SK-N-SH (cell line): ENCODE data around the gene C14orf93. TPM values are rescaled to one million over a fixed set of nuclear protein-coding genes. Genes with fewer than 3 reads are reported as not detected.

ENCODE experiments used
- CTCF ChIA-PET: fragments of 300-600, 350-600 bp; formaldehyde crosslinking; extraction: SDS; loops from one replicate; lab custom pipeline; 2021; lab: Yijun Ruan, JAX
- POLR2A ChIA-PET: fragments of 350-600 bp; sonication (Branson Sonifier 250); formaldehyde crosslinking; extraction: SDS; loops from one replicate; lab custom pipeline; 2020; ENCODE audit warnings: antibody characterized with exemption, inconsistent platforms; lab: Yijun Ruan, JAX
- DNase-seq: peaks from one replicate; pipeline ENCODE4 v3.0.0; 2012
- H2AFZ ChIP-seq: fragments of 200-600 bp; sonication (generic); 2 replicates; pipeline ENCODE4 v1.8.1; 2016; ENCODE audit warnings: antibody characterized with exemption, mild to moderate bottlenecking, low read depth
- H3F3A ChIP-seq: fragments of 200-600 bp; sonication (generic); replicated peaks from 2 replicates; pipeline ENCODE3; 2016; ENCODE audit warnings: antibody characterized with exemption, mild to moderate bottlenecking; ENCODE audit not compliant: insufficient read depth
- H3K27ac ChIP-seq, 2 experiments: fragments of 200-500 bp in 1 of 2; fragments of 200-600 bp in 1 of 2; sonication (Bioruptor generic) in 1 of 2; sonication (generic), shearing (Covaris generic) in 1 of 2; 2 replicates each; pipeline versions ENCODE4 v1.5.1 to v1.6.1; 2014 to 2016; ENCODE audit warnings: low read depth in 2 of 2, inconsistent platforms in 1 of 2, low read length in 1 of 2, mild to moderate bottlenecking in 1 of 2, mixed read lengths in 1 of 2
- H3K27me3 ChIP-seq: fragments of 200-600 bp; sonication (generic), shearing (Covaris generic); 2 replicates; pipeline ENCODE4 v1.6.1; 2016; ENCODE audit warnings: mixed run types; ENCODE audit not compliant: insufficient read depth
- H3K36me3 ChIP-seq, 2 experiments: fragments of 200-500 bp in 1 of 2; fragments of 200-600 bp in 1 of 2; sonication (Bioruptor generic) in 1 of 2; sonication (generic) in 1 of 2; replicated peaks in 1 of 2; 2 replicates each; pipeline versions ENCODE3 to v1.5.1; 2014 to 2016; ENCODE audit warnings: low read length in 1 of 2, mild to moderate bottlenecking in 1 of 2; ENCODE audit not compliant: insufficient read depth in 2 of 2, control insufficient read depth in 1 of 2
- H3K4me1 ChIP-seq, 2 experiments: fragments of 200-500 bp in 1 of 2; fragments of 200-600 bp in 1 of 2; sonication (Bioruptor generic) in 1 of 2; sonication (generic), shearing (Covaris generic) in 1 of 2; 2 replicates each; pipeline versions ENCODE4 v1.5.1 to v1.6.1; 2014 to 2016; ENCODE audit warnings: low read depth in 1 of 2, low read length in 1 of 2, mixed run types in 1 of 2; ENCODE audit not compliant: insufficient read depth in 2 of 2, control insufficient read depth in 1 of 2
- H3K4me2 ChIP-seq: fragments of 200-600 bp; sonication (generic), shearing (Covaris generic); 2 replicates; pipeline ENCODE4 v1.6.1; 2017; ENCODE audit warnings: mixed run types
- H3K4me3 ChIP-seq, 2 experiments: fragments of 200-500 bp in 1 of 2; fragments of 200-600 bp in 1 of 2; sonication (Bioruptor generic) in 1 of 2; sonication (generic), shearing (Covaris generic) in 1 of 2; 2 replicates each; pipeline versions ENCODE4 v1.5.1 to v1.8.1; 2014 to 2016; ENCODE audit warnings: low read depth in 2 of 2, inconsistent platforms in 1 of 2, low read length in 1 of 2, mild to moderate bottlenecking in 1 of 2, mixed read lengths in 1 of 2, moderate library complexity in 1 of 2
- H3K79me2 ChIP-seq: fragments of 200-600 bp; sonication (generic); 2 replicates; pipeline ENCODE4 v1.8.1; 2017; ENCODE audit warnings: mild to moderate bottlenecking; ENCODE audit not compliant: insufficient read depth
- H3K9ac ChIP-seq: fragments of 200-600 bp; sonication (generic); 2 replicates; pipeline ENCODE4 v1.6.1; 2017; ENCODE audit warnings: mixed run types
- H3K9me2 ChIP-seq: fragments of 200-600 bp; sonication (generic); 2 replicates; pipeline ENCODE4 v1.6.1; 2017; ENCODE audit warnings: mixed run types
- H3K9me3 ChIP-seq: fragments of 200-600 bp; sonication (generic); 2 replicates; pipeline ENCODE4 v1.6.1; 2017; ENCODE audit warnings: mixed run types, mild to moderate bottlenecking, moderate library complexity
- H4K20me1 ChIP-seq: fragments of 200-600 bp; sonication (generic); 2 replicates; pipeline ENCODE4 v1.6.1; 2017; ENCODE audit warnings: mild to moderate bottlenecking, mixed run types; ENCODE audit not compliant: insufficient read depth
- EP300 ChIP-seq, 2 experiments: IDR thresholded peaks; 2 replicates each; pipeline versions ENCODE4 v1.4.0 to v1.6.1; 2012; ENCODE audit warnings: borderline replicate concordance in 1 of 2, low read depth in 1 of 2, low read length in 1 of 2
- FOSL2 ChIP-seq: IDR thresholded peaks from 2 replicates; pipeline ENCODE4 v1.4.0; 2012; ENCODE audit warnings: low read depth, mild to moderate bottlenecking, moderate library complexity, borderline replicate concordance
- FOXJ3 ChIP-seq: sonication (generic); formaldehyde crosslinking; IDR thresholded peaks from 2 replicates; pipeline ENCODE4 v1.5.1; 2020; ENCODE audit warnings: mild to moderate bottlenecking, missing genetic modification reagents
- GATA2 ChIP-seq: sonication (generic); formaldehyde crosslinking; IDR thresholded peaks from 2 replicates; pipeline ENCODE4 v1.5.0; 2020; ENCODE audit warnings: mild to moderate bottlenecking, missing genetic modification reagents
- IRF3 ChIP-seq: fragments of 150-350 bp; IDR thresholded peaks from 2 replicates; pipeline ENCODE4 v1.6.1; 2016; ENCODE audit warnings: mild to moderate bottlenecking, low read depth, low read length
- JUND ChIP-seq: IDR thresholded peaks from 2 replicates; pipeline ENCODE4 v1.4.0; 2012
- NFIC ChIP-seq: IDR thresholded peaks from 2 replicates; pipeline ENCODE4 v1.4.0; 2012; ENCODE audit warnings: borderline replicate concordance
- NRF1 ChIP-seq: IDR thresholded peaks from 2 replicates; pipeline ENCODE4 v1.6.1; 2012; ENCODE audit warnings: low read depth, mild to moderate bottlenecking, low read length
- PBX3 ChIP-seq: IDR thresholded peaks from 2 replicates; pipeline ENCODE4; 2012
- REST ChIP-seq: IDR thresholded peaks from 2 replicates; pipeline ENCODE4 v1.6.1; 2012; ENCODE audit warnings: mild to moderate bottlenecking, low read depth, low read length, moderate library complexity
- SIN3A ChIP-seq: IDR thresholded peaks from 2 replicates; pipeline ENCODE4 v1.6.1; 2012; ENCODE audit warnings: low read depth, mild to moderate bottlenecking, low read length, moderate library complexity, borderline replicate concordance
- TCF12 ChIP-seq: IDR thresholded peaks from 2 replicates; pipeline ENCODE4 v1.4.0; 2012
- TEAD4 ChIP-seq: IDR thresholded peaks from 2 replicates; pipeline ENCODE4 v1.4.0; 2012; ENCODE audit warnings: mild to moderate bottlenecking, borderline replicate concordance; ENCODE audit not compliant: insufficient read depth
- USF2 ChIP-seq: fragments of 150-350 bp; IDR thresholded peaks from 2 replicates; pipeline ENCODE4 v1.6.1; 2017; ENCODE audit warnings: antibody characterized with exemption, low read length, low read depth, borderline replicate concordance
- WGBS: methylation state at CpG from one replicate; pipeline ENCODE4 v1.1.6; 2017; ENCODE audit warnings: low lambda C conversion rate; 5-methylcytosine and 5-hydroxymethylcytosine counted together
- polyA plus RNA-seq, 3 experiments: library from polyadenylated mRNA; depleted of rRNA; stranded (reverse); fragments of >200 nt; gene quantifications; 2 replicates each; pipeline ENCODE4 v1.2.3, GENCODE V29; 2012
- TF ChIP-seq, protein P1 (sequence below): IDR thresholded peaks from 2 replicates; pipeline ENCODE4 v1.4.0; 2012; ENCODE audit warnings: low read depth, borderline replicate concordance

Gene C14orf93
- polyA plus RNA-seq, 1 of the 3 experiments (the other 2 are of a cell fraction) = 9.1 TPM

- Histone ChIP-seq H3K9me3 (no peaks in the 10 kb centered on the region), H3K79me2 (no peaks in the 10 kb centered on the region), H2AFZ (no peak overlapping the region), H3K4me1 (peaks cover 4 to 6% of the 10 kb centered on the region in 2 experiments; a peak in 2 of 4 replicates), H3K4me2 (no peak overlapping the region), H3K27me3 (no peaks in the 10 kb centered on the region), H4K20me1 (no peaks in the 10 kb centered on the region), H3K36me3 (peaks cover 0 to 2% of the 10 kb centered on the region in 2 experiments), H3K4me3 (no peak overlapping the region), H3K9ac (no peak overlapping the region)
- over 99% methylated on average over 7 of the region's 7 CpGs for WGBS
- POLR2A ChIA-PET = interaction anchor here (0.6 to 1.4 kb wide), 3 partner anchors 14 to 468 kb away, joined by 3 read pairs; no protein-coding TSS in a partner anchor
- no peak for TF ChIP-seq USF2
- TF ChIP-seq FOXJ3 (CRISPR knock-in tag) = no peak
- TF ChIP-seq TEAD4 = no peak
- TF ChIP-seq REST = no peak
- no peak for TF ChIP-seq SIN3A
- no peak for TF ChIP-seq NRF1
- no peak for TF ChIP-seq IRF3
- TF ChIP-seq FOSL2 = no peak
- TF ChIP-seq PBX3 = no peak
- TF ChIP-seq NFIC = no peak
- no peak for TF ChIP-seq TCF12
- TF ChIP-seq, protein P1, sequence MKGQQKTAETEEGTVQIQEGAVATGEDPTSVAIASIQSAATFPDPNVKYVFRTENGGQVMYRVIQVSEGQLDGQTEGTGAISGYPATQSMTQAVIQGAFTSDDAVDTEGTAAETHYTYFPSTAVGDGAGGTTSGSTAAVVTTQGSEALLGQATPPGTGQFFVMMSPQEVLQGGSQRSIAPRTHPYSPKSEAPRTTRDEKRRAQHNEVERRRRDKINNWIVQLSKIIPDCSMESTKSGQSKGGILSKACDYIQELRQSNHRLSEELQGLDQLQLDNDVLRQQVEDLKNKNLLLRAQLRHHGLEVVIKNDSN = no peak
- no peak for TF ChIP-seq JUND
- TF ChIP-seq GATA2 (CRISPR knock-in tag) = no peak
- TF ChIP-seq EP300 (IDR thresholded peaks at IDR 0.05; ENCODE audit: borderline replicate concordance in 1 of 2, low read depth in 1 of 2, low read length in 1 of 2) = no peak
- TF ChIP-seq, all 33 proteins: peak for 0
- CTCF ChIA-PET = interaction anchor here (0.7 to 1.1 kb wide), 4 partner anchors 13 to 48 kb away, joined by 3 to 6 read pairs (median 4); partner anchors contain the start of gene CDH24
- peaks cover 6% of the 10 kb centered on the region for H3F3A ChIP-seq
- no peaks in the 10 kb centered on the region for H3K9me2 ChIP-seq
- DNase-seq = peak; percentile 1
- no peak overlapping the region for H3K27ac ChIP-seq
These were observed 10.5 kb upstream of the C14orf93 start for GRCh38 chr14:23020143-23021128.
